Epithelial cell of proximal tubule (primary cell): ENCODE measurements around the gene ENTPD6. TPM values are rescaled to one million over a fixed set of nuclear protein-coding genes. Genes with fewer than 3 reads are reported as not detected.
A peak's percentile ranks its signal among the peaks of the same experiment; 100 is the strongest.
"Not testable (repeated sequence)": the region's sequence is repeated elsewhere in the genome, so short reads cannot be mapped to it uniquely, and the experiment has no call there.

Experiments used
- DNase-seq: peaks from one replicate; pipeline ENCODE4 v3.0.0-alpha.2; 2011; ENCODE audit warnings: low read depth
- H3K4me3 ChIP-seq: 2 replicates; pipeline ENCODE4 v1.5.1; 2011; ENCODE audit warnings: low read depth, mild to moderate bottlenecking, low read length
- total RNA-seq: library from RNA; depleted of rRNA; stranded (reverse); fragments of >200 nt; gene quantifications from 2 replicates; pipeline ENCODE4 v1.2.3, GENCODE V29; 2015
- TF ChIP-seq, protein P1 (sequence below): conservative IDR thresholded peaks from 2 replicates; pipeline ENCODE4 v1.5.1; 2012; ENCODE audit warnings: low read depth, mild to moderate bottlenecking, low read length

ENTPD6 gene
- total RNA-seq, 1 donor from 2014 or later: 76.5 TPM

GRCh38 chr20:25230166-25230831 lies 34.8 kb downstream of the ENTPD6 start:
- DNase-seq: no peak
- TF ChIP-seq, protein P1, sequence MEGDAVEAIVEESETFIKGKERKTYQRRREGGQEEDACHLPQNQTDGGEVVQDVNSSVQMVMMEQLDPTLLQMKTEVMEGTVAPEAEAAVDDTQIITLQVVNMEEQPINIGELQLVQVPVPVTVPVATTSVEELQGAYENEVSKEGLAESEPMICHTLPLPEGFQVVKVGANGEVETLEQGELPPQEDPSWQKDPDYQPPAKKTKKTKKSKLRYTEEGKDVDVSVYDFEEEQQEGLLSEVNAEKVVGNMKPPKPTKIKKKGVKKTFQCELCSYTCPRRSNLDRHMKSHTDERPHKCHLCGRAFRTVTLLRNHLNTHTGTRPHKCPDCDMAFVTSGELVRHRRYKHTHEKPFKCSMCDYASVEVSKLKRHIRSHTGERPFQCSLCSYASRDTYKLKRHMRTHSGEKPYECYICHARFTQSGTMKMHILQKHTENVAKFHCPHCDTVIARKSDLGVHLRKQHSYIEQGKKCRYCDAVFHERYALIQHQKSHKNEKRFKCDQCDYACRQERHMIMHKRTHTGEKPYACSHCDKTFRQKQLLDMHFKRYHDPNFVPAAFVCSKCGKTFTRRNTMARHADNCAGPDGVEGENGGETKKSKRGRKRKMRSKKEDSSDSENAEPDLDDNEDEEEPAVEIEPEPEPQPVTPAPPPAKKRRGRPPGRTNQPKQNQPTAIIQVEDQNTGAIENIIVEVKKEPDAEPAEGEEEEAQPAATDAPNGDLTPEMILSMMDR: no peak
- H3K4me3 ChIP-seq: no peak overlapping the region

DNA sequence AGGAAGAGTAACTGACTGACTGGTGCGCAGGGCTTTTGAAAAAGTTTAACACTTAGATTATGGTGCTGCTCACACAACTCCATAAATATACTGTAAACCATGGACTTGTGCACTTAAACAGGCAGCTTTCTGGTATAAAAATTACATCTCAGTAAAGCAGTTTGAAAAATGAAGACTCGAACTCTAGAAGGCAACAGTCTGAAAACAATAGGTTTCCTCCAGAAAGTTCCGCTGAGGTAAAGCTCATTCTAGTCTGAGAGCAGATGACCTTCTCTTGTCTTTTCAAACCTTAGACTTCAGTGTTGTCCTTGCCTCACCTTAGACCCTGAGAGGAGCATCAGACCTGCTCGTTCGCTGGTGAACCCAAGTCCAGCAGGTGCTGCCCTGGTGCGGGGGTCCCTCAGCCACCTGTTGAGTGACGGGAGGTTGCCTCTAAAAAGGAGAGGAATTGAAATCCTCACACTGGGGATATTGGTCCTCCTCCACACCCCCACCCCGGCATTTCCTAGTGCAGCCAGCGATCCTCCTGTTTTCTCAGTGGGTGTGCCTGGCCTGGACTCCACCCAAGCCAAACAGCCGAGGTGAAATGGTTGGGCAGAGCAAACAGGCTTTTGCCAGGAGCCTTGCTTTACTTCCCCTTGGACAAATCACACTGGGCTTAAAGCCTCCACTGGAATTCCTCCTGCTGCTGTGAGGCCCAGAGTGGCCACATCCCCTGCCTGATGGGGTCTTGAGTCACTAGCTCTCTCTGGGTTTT lies 37.7 kb downstream of the ENTPD6 start:
- H3K4me3 ChIP-seq: no peak overlapping the region
- TF ChIP-seq, protein P1: no peak
- DNase-seq: no peak

DNA sequence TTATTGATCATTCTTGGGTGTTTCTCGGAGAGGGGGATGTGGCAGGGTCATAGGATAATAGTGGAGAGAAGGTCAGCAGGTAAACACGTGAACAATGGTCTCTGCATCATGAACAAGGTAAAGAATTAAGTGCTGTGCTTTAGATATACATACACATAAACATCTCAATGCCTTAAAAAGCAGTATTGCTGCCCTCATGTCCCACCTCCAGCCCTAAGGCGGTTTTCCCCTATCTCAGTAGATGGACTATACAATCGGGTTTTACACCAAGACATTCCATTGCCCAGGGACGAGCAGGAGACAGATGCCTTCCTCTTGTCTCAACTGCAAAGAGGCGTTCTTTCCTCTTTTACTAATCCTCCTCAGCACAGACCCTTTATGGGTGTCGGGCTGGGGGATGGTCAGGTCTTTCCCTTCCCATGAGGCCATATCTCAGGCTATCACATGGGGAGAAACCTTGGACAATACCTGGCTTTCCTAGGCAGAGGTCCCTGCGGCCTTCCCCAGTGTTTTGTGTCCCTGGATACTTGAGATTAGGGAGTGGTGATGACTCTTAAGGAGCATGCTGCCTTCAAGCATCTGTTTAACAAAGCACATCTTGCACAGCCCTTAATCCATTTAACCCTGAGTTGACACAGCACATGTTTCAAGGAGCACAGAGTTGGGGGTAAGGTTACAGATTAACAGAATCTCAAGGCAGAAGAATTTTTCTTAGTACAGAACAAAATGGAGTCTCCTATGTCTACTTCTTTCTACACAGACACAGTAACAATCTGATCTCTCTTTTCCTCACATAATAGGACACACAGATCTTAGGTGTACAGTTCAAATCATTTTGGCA lies 38.7 kb downstream of the ENTPD6 start:
- not testable (repeated sequence) for H3K4me3 ChIP-seq, DNase-seq

GRCh38 chr20:25236450-25237304 lies 41.2 kb downstream of the ENTPD6 start:
- no peak for DNase-seq
- H3K4me3 ChIP-seq: no peak overlapping the region
- TF ChIP-seq, protein P1: no peak

GRCh38 chr20:25237610-25238318 lies 42.3 kb downstream of the ENTPD6 start:
- no peak overlapping the region for H3K4me3 ChIP-seq
- peak; percentile 91 for DNase-seq
- TF ChIP-seq, protein P1: no peak

DNA sequence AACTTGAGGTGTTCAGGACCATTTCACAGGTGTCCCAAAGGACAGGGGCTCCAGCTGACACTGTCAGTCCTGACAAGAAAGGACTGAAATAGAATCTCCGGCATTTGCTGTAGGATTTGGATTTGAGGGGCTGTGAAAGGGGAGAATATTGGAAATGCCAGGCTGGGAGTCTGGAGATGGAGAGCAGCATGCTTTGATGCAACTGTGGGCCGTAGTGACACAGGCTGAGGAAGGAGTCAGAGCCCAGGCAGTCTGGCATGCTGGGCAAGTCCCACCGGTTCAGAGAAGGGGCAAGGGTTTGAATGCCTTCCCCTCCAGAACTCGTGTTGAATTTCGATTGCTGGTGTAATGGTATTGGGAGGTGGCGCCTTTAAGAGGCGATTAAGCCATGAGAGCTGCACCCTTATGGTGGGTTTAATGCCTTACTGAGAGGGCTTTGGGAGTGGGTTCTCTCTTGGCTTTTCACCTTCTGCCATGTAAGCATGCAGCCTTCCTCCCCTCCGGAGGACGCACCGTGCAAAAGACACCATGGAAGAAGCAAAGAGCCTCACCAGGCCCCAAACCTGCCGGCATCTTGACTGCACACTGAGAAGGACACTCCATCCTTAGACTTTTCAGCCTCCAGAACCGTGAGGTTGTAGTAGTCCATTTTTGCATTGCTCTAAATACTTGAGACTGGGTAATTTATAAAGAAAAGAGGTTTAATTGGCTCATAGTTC lies 43.0 kb downstream of the ENTPD6 start:
- DNase-seq: no peak
- H3K4me3 ChIP-seq: no peak overlapping the region
- TF ChIP-seq, protein P1: no peak
